ENCODE data around the gene TNRC18.

The TNRC18 gene

GRCh38 chr7:5349437-5350173 lies 74.0 kb downstream of the TNRC18 start:
- H3K4me1 ChIP-seq (ENCODE audit: insufficient read depth, low read length, severe bottlenecking): peaks cover 16% of the 10 kb centered on the region
- no peaks in the 10 kb centered on the region for H3K27me3 ChIP-seq (ENCODE audit: insufficient read depth, low read length)
- H3K79me2 ChIP-seq (ENCODE audit: insufficient read depth, low read length): no peaks in the 10 kb centered on the region
- H3K9me2 ChIP-seq (ENCODE audit: low read depth, low read length): no peaks in the 10 kb centered on the region
- peaks cover 18% of the 10 kb centered on the region for H3K36me3 ChIP-seq (ENCODE audit: insufficient read depth, low read length)
- H3K9ac ChIP-seq (ENCODE audit: low read length): no peak overlapping the region
- TF ChIP-seq EZH2 (IDR thresholded peaks at IDR 0.05; ENCODE audit: borderline replicate concordance, low read length) (no peak), CTCF (IDR thresholded peaks at IDR 0.05; ENCODE audit: low read length) (no peak)
- H3K27ac ChIP-seq (ENCODE audit: low read depth, low read length, poor library complexity, severe bottlenecking): no peak overlapping the region
- H2AFZ ChIP-seq (ENCODE audit: low read length): no peak overlapping the region
- no peaks in the 10 kb centered on the region for H4K20me1 ChIP-seq (ENCODE audit: insufficient read depth, low read length)
- H3K4me3 ChIP-seq (ENCODE audit: low read depth, low read length, poor library complexity, severe bottlenecking): no peak overlapping the region
- H3K9me3 ChIP-seq (ENCODE audit: low read length): no peaks in the 10 kb centered on the region
- no peak overlapping the region for H3K4me2 ChIP-seq (ENCODE audit: low read length)
- H3F3A ChIP-seq (ENCODE audit: insufficient read depth, low read length): no peaks in the 10 kb centered on the region

- H3K9me2 ChIP-seq (ENCODE audit: low read depth, low read length): no peaks in the 10 kb centered on the region
- H3F3A ChIP-seq (ENCODE audit: insufficient read depth, low read length): no peaks in the 10 kb centered on the region
- no peaks in the 10 kb centered on the region for H3K27me3 ChIP-seq (ENCODE audit: insufficient read depth, low read length)
- peaks cover 24% of the 10 kb centered on the region for H3K36me3 ChIP-seq (ENCODE audit: insufficient read depth, low read length)
- no peaks in the 10 kb centered on the region for H4K20me1 ChIP-seq (ENCODE audit: insufficient read depth, low read length)
- no peak for TF ChIP-seq EZH2 (IDR thresholded peaks at IDR 0.05; ENCODE audit: borderline replicate concordance, low read length)
- TF ChIP-seq CTCF (IDR thresholded peaks at IDR 0.05; ENCODE audit: low read length): no peak
- H3K27ac ChIP-seq (ENCODE audit: low read depth, low read length, poor library complexity, severe bottlenecking): no peak overlapping the region
- H2AFZ ChIP-seq (ENCODE audit: low read length): no peak overlapping the region
- H3K9me3 ChIP-seq (ENCODE audit: low read length): peaks cover 4% of the 10 kb centered on the region
- no peaks in the 10 kb centered on the region for H3K79me2 ChIP-seq (ENCODE audit: insufficient read depth, low read length)
- H3K4me2 ChIP-seq (ENCODE audit: low read length): no peak overlapping the region
- H3K4me1 ChIP-seq (ENCODE audit: insufficient read depth, low read length, severe bottlenecking): peaks cover 10% of the 10 kb centered on the region
- no peak overlapping the region for H3K9ac ChIP-seq (ENCODE audit: low read length)
- no peak overlapping the region for H3K4me3 ChIP-seq (ENCODE audit: low read depth, low read length, poor library complexity, severe bottlenecking)
Observed at GRCh38 chr7:5349005-5349380, 74.6 kb downstream of the TNRC18 start.

GRCh38 chr7:5348134-5349004 lies 75.3 kb downstream of the TNRC18 start:
- Histone ChIP-seq H3K9me3 (ENCODE audit: low read length) (peaks cover 10% of the 10 kb centered on the region), H3K9me2 (ENCODE audit: low read depth, low read length) (no peaks in the 10 kb centered on the region), H3K27ac (ENCODE audit: low read depth, low read length, poor library complexity, severe bottlenecking) (no peak overlapping the region), H3K9ac (ENCODE audit: low read length) (no peak overlapping the region), H3K27me3 (ENCODE audit: insufficient read depth, low read length) (no peaks in the 10 kb centered on the region), H3K4me1 (ENCODE audit: insufficient read depth, low read length, severe bottlenecking) (peaks cover 3% of the 10 kb centered on the region), H3K36me3 (ENCODE audit: insufficient read depth, low read length) (peaks cover 30% of the 10 kb centered on the region), H3F3A (ENCODE audit: insufficient read depth, low read length) (no peaks in the 10 kb centered on the region), H3K4me3 (ENCODE audit: low read depth, low read length, poor library complexity, severe bottlenecking) (no peak overlapping the region), H2AFZ (ENCODE audit: low read length) (no peak overlapping the region), H4K20me1 (ENCODE audit: insufficient read depth, low read length) (no peaks in the 10 kb centered on the region), H3K79me2 (ENCODE audit: insufficient read depth, low read length) (no peaks in the 10 kb centered on the region), H3K4me2 (ENCODE audit: low read length) (no peak overlapping the region)
- TF ChIP-seq CTCF (IDR thresholded peaks at IDR 0.05; ENCODE audit: low read length) (no peak), EZH2 (IDR thresholded peaks at IDR 0.05; ENCODE audit: borderline replicate concordance, low read length) (no peak)
